ENCODE measurements around the gene PRR5L. TPM values are rescaled to one million over a fixed set of nuclear protein-coding genes. Genes with fewer than 3 reads are reported as not detected.
A peak's percentile ranks its signal among the peaks of the same experiment; 100 is the strongest.

PRR5L gene
- total RNA-seq, 1 donor from 2014 or later, result 103 TPM

- H3K27ac Mint-ChIP-seq (ENCODE audit: unreplicated experiment), result peak overlapping the region; percentile 99
- DNase-seq (ENCODE audit: extremely low spot score, unreplicated experiment), result peak; percentile 90
- H3K27me3 Mint-ChIP-seq (ENCODE audit: unreplicated experiment), result no peaks in the 10 kb centered on the region
- H3K9me3 Mint-ChIP-seq (ENCODE audit: unreplicated experiment), result no peaks in the 10 kb centered on the region
- peaks cover 80% of the 10 kb centered on the region for H3K4me1 Mint-ChIP-seq (ENCODE audit: unreplicated experiment)
- H3K4me3 Mint-ChIP-seq (ENCODE audit: unreplicated experiment), result peak overlapping the region; percentile 69
- no peak for TF ChIP-seq CTCF (IDR thresholded peaks at IDR 0.05)
- no peaks in the 10 kb centered on the region for H3K36me3 Mint-ChIP-seq (ENCODE audit: unreplicated experiment)
Observed at GRCh38 chr11:36361901-36362391, 65.9 kb downstream of the PRR5L start.

- H3K36me3 Mint-ChIP-seq (ENCODE audit: unreplicated experiment), result no peaks in the 10 kb centered on the region
- peak overlapping the region; percentile 99 for H3K27ac Mint-ChIP-seq (ENCODE audit: unreplicated experiment)
- H3K27me3 Mint-ChIP-seq (ENCODE audit: unreplicated experiment), result no peaks in the 10 kb centered on the region
Observed at GRCh38 chr11:36362902-36363301, 66.8 kb downstream of the PRR5L start.

GRCh38 chr11:36363361-36364268, 67.5 kb downstream of the PRR5L start:
- no peak for DNase-seq (ENCODE audit: extremely low spot score, unreplicated experiment)
- no peak for TF ChIP-seq CTCF (IDR thresholded peaks at IDR 0.05)
- Mint-ChIP-seq H3K27ac (ENCODE audit: unreplicated experiment) (peak overlapping the region; percentile 99), H3K4me3 (ENCODE audit: unreplicated experiment) (peak overlapping the region; percentile 49), H3K9me3 (ENCODE audit: unreplicated experiment) (no peaks in the 10 kb centered on the region), H3K4me1 (ENCODE audit: unreplicated experiment) (peaks cover 77% of the 10 kb centered on the region), H3K36me3 (ENCODE audit: unreplicated experiment) (no peaks in the 10 kb centered on the region), H3K27me3 (ENCODE audit: unreplicated experiment) (no peaks in the 10 kb centered on the region)

More at GRCh38 chr11:36362902-36363301, 66.8 kb downstream of the PRR5L start:
- DNase-seq (ENCODE audit: extremely low spot score, unreplicated experiment), result no peak
- TF ChIP-seq CTCF (IDR thresholded peaks at IDR 0.05), result no peak
- Mint-ChIP-seq H3K4me3 (ENCODE audit: unreplicated experiment) (peak overlapping the region; percentile 50), H3K4me1 (ENCODE audit: unreplicated experiment) (peaks cover 77% of the 10 kb centered on the region), H3K9me3 (ENCODE audit: unreplicated experiment) (no peaks in the 10 kb centered on the region)

- TF ChIP-seq CTCF (IDR thresholded peaks at IDR 0.05), result no peak
- Mint-ChIP-seq H3K4me3 (ENCODE audit: unreplicated experiment) (no peak overlapping the region), H3K4me1 (ENCODE audit: unreplicated experiment) (peaks cover 80% of the 10 kb centered on the region), H3K9me3 (ENCODE audit: unreplicated experiment) (no peaks in the 10 kb centered on the region), H3K27me3 (ENCODE audit: unreplicated experiment) (no peaks in the 10 kb centered on the region), H3K36me3 (ENCODE audit: unreplicated experiment) (no peaks in the 10 kb centered on the region), H3K27ac (ENCODE audit: unreplicated experiment) (peak overlapping the region; percentile 99)
- no peak for DNase-seq (ENCODE audit: extremely low spot score, unreplicated experiment)
Observed at GRCh38 chr11:36364551-36365325, 68.7 kb downstream of the PRR5L start.

GRCh38 chr11:36365907-36366306, 69.8 kb downstream of the PRR5L start:
- Mint-ChIP-seq H3K9me3 (ENCODE audit: unreplicated experiment) (no peaks in the 10 kb centered on the region), H3K4me3 (ENCODE audit: unreplicated experiment) (no peak overlapping the region), H3K27me3 (ENCODE audit: unreplicated experiment) (no peaks in the 10 kb centered on the region), H3K36me3 (ENCODE audit: unreplicated experiment) (no peaks in the 10 kb centered on the region), H3K4me1 (ENCODE audit: unreplicated experiment) (peaks cover 70% of the 10 kb centered on the region), H3K27ac (ENCODE audit: unreplicated experiment) (no peak overlapping the region)
- no peak for TF ChIP-seq CTCF (IDR thresholded peaks at IDR 0.05)
- DNase-seq (ENCODE audit: extremely low spot score, unreplicated experiment), result no peak
